Retinal pigment epithelial cell (primary cell): ENCODE data around the gene EXOSC2.

Source experiments
- DNase-seq: peaks from one replicate; pipeline ENCODE4 v3.0.0-alpha.2; 2010; ENCODE audit warnings: low read depth
- H3K4me3 ChIP-seq: 2 replicates; pipeline ENCODE4 v1.5.1; 2011; ENCODE audit warnings: mild to moderate bottlenecking, low read length, control low read depth, moderate library complexity
- CTCF ChIP-seq: conservative IDR thresholded peaks from 2 replicates; pipeline ENCODE4 v1.5.1; 2011; ENCODE audit warnings: low read depth, low read length, control low read depth, inconsistent platforms

Gene EXOSC2

GRCh38 chr9:130660326-130660682 lies 33.3 kb upstream of the EXOSC2 start:
- DNase-seq: no peak
- no peak for TF ChIP-seq CTCF
- no peak overlapping the region for H3K4me3 ChIP-seq

GRCh38 chr9:130660683-130661450 lies 32.7 kb upstream of the EXOSC2 start:
- no peak overlapping the region for H3K4me3 ChIP-seq
- no peak for DNase-seq
- TF ChIP-seq CTCF: no peak

GRCh38 chr9:130661451-130662098 lies 32.0 kb upstream of the EXOSC2 start:
- no peak overlapping the region for H3K4me3 ChIP-seq
- no peak for DNase-seq
- TF ChIP-seq CTCF: no peak

- no peak for DNase-seq
- no peak for TF ChIP-seq CTCF
- no peak overlapping the region for H3K4me3 ChIP-seq
Measured at GRCh38 chr9:130662099-130662969, 31.2 kb upstream of the EXOSC2 start.

- DNase-seq: no peak
- TF ChIP-seq CTCF: no peak
- H3K4me3 ChIP-seq: no peak overlapping the region
Measured at GRCh38 chr9:130662970-130663257, 30.7 kb upstream of the EXOSC2 start.

GRCh38 chr9:130663258-130663976 lies 30.2 kb upstream of the EXOSC2 start:
- TF ChIP-seq CTCF: no peak
- no peak overlapping the region for H3K4me3 ChIP-seq
- no peak for DNase-seq
